H1 (cell line): ENCODE measurements around the gene EML4. TPM values are rescaled to one million over a fixed set of nuclear protein-coding genes. Genes with fewer than 3 reads are reported as not detected.

ENCODE experiments used
- CTCF ChIA-PET: fragments of 300-600 bp; sonication (Branson Sonifier 250); formaldehyde crosslinking; loops from one replicate; lab custom pipeline; 2021; ENCODE audit not compliant: partially characterized antibody; lab: Charles Lee
- POLR2A ChIA-PET: fragments of 300-600 bp; sonication (Branson Sonifier 250); formaldehyde crosslinking; loops from one replicate; lab custom pipeline; 2021; ENCODE audit warnings: inconsistent platforms; ENCODE audit not compliant: partially characterized antibody; lab: Charles Lee
- DNase-seq, 2 experiments: peaks; one replicate each; pipeline versions ENCODE4 v3.0.0 to v3.0.0-alpha.2; 2010 to 2022; ENCODE audit warnings: low spot score in 2 of 2, low read depth in 1 of 2, mixed read lengths in 1 of 2
- FAIRE-seq: peaks from 2 replicates; lab custom pipeline; 2011; peaks lifted over from hg19 to GRCh38; lab: Jason Lieb, UNC
- H2AFZ ChIP-seq: 2 replicates; pipeline ENCODE4 v1.8.1; 2012; ENCODE audit warnings: low read length, inconsistent platforms
- H2AK5ac ChIP-seq: 2 replicates; pipeline ENCODE4 v1.6.1; 2013; ENCODE audit warnings: low read depth, low read length
- H2BK120ac ChIP-seq: replicated peaks from 2 replicates; pipeline ENCODE3; 2013; ENCODE audit warnings: low read depth, low read length, inconsistent platforms
- H2BK12ac ChIP-seq: 2 replicates; pipeline ENCODE4 v1.6.1; 2013; ENCODE audit warnings: low read depth, low read length
- H2BK15ac ChIP-seq: 2 replicates; pipeline ENCODE4 v1.6.1; 2013; ENCODE audit warnings: low read length
- H2BK20ac ChIP-seq: 2 replicates; pipeline ENCODE4 v1.6.1; 2013; ENCODE audit warnings: low read length
- H2BK5ac ChIP-seq: 2 replicates; pipeline ENCODE4 v1.6.1; 2013; ENCODE audit warnings: low read depth, low read length
- H3K14ac ChIP-seq: 2 replicates; pipeline ENCODE4 v1.6.1; 2013; ENCODE audit warnings: inconsistent platforms; ENCODE audit not compliant: insufficient read length
- H3K18ac ChIP-seq: 2 replicates; pipeline ENCODE4 v1.6.1; 2013; ENCODE audit warnings: low read length; ENCODE audit errors: extremely low read depth
- H3K23ac ChIP-seq: 2 replicates; pipeline ENCODE4 v1.6.1; 2013; ENCODE audit warnings: inconsistent platforms; ENCODE audit not compliant: insufficient read length
- H3K23me2 ChIP-seq: 2 replicates; pipeline ENCODE4 v1.6.1; 2013; ENCODE audit warnings: low read depth, low read length
- H3K27ac ChIP-seq: 2 replicates; pipeline ENCODE4 v1.6.1; 2011; ENCODE audit warnings: low read depth, low read length, inconsistent platforms
- H3K27me3 ChIP-seq, 4 experiments: replicated peaks in 1 of 4; 1 replicate in 1 of 4; 2 replicates in 3 of 4; pipeline versions ENCODE4 v1.6.1 to v1.8.1; 2011 to 2013; ENCODE audit warnings: low read length in 3 of 4, mild to moderate bottlenecking in 3 of 4, inconsistent platforms in 2 of 4, mixed read lengths in 2 of 4, moderate library complexity in 1 of 4; ENCODE audit not compliant: control insufficient read depth in 3 of 4, insufficient read depth in 3 of 4; ENCODE audit errors: extremely low read depth in 1 of 4
- H3K36me3 ChIP-seq, 4 experiments: 2 replicates each; pipeline versions ENCODE4 v1.6.1 to v1.8.1; 2011 to 2013; ENCODE audit warnings: mild to moderate bottlenecking in 4 of 4, low read length in 3 of 4, moderate library complexity in 2 of 4, control low read depth in 1 of 4, inconsistent platforms in 1 of 4; ENCODE audit not compliant: insufficient read depth in 4 of 4, control insufficient read depth in 2 of 4
- H3K4ac ChIP-seq: replicated peaks from 2 replicates; pipeline ENCODE3; 2013; ENCODE audit warnings: low read length, low read depth, mixed read lengths, inconsistent platforms; ENCODE audit not compliant: insufficient read length
- H3K4me1 ChIP-seq, 4 experiments: replicated peaks in 1 of 4; 1 replicate in 1 of 4; 2 replicates in 3 of 4; pipeline versions ENCODE4 v1.6.1 to v1.8.1; 2011 to 2013; ENCODE audit warnings: low read length in 3 of 4, inconsistent platforms in 2 of 4, mixed read lengths in 1 of 4; ENCODE audit not compliant: insufficient read depth in 4 of 4, control insufficient read depth in 3 of 4
- H3K4me2 ChIP-seq, 2 experiments: 2 replicates each; pipeline versions ENCODE4 v1.6.1 to v1.8.1; 2011 to 2013; ENCODE audit warnings: low read depth in 2 of 2, low read length in 2 of 2, control low read depth in 1 of 2, inconsistent platforms in 1 of 2, mild to moderate bottlenecking in 1 of 2; ENCODE audit not compliant: insufficient read depth in 1 of 2
- H3K4me3 ChIP-seq, 4 experiments: fragments of 200-600, 300-600 bp in 1 of 4; sonication (generic), shearing (Covaris generic), sonication (Bioruptor Twin) in 1 of 4; 2 replicates each; pipeline versions ENCODE4 v1.5.1 to v1.8.1; 2011 to 2016; ENCODE audit warnings: low read length in 4 of 4, low read depth in 3 of 4, control low read depth in 2 of 4, inconsistent platforms in 2 of 4, mild to moderate bottlenecking in 2 of 4, mixed read lengths in 1 of 4, moderate library complexity in 1 of 4; ENCODE audit not compliant: insufficient read depth in 2 of 4; ENCODE audit errors: extremely low read depth in 1 of 4
- H3K56ac ChIP-seq: replicated peaks from 2 replicates; pipeline ENCODE3; 2013; ENCODE audit warnings: low read depth, mild to moderate bottlenecking, mixed read lengths, low read length, inconsistent platforms; ENCODE audit not compliant: insufficient read length
- H3K79me1 ChIP-seq: 2 replicates; pipeline ENCODE4 v1.6.1; 2013; ENCODE audit warnings: low read depth, low read length, control low read depth
- H3K79me2 ChIP-seq, 2 experiments: 2 replicates each; pipeline versions ENCODE4 v1.6.1 to v1.8.1; 2012 to 2013; ENCODE audit warnings: low read length in 2 of 2, mild to moderate bottlenecking in 2 of 2, inconsistent platforms in 1 of 2; ENCODE audit not compliant: insufficient read depth in 2 of 2, control insufficient read depth in 1 of 2
- H3K9ac ChIP-seq, 4 experiments: replicated peaks in 1 of 4; 1 replicate in 1 of 4; 2 replicates in 3 of 4; pipeline versions ENCODE4 v1.6.1 to v1.8.1; 2011 to 2013; ENCODE audit warnings: low read depth in 3 of 4, low read length in 3 of 4, control low read depth in 2 of 4, mild to moderate bottlenecking in 2 of 4, moderate library complexity in 2 of 4, inconsistent platforms in 1 of 4; ENCODE audit errors: extremely low read depth in 1 of 4
- H3K9me3 ChIP-seq, 2 experiments: 2 replicates each; pipeline versions ENCODE4 v1.6.1 to v1.8.1; 2012 to 2013; ENCODE audit warnings: mild to moderate bottlenecking in 2 of 2, moderate library complexity in 2 of 2, control low read depth in 1 of 2, inconsistent platforms in 1 of 2, low read depth in 1 of 2, low read length in 1 of 2, mixed read lengths in 1 of 2; ENCODE audit not compliant: insufficient read depth in 2 of 2
- H4K20me1 ChIP-seq, 2 experiments: replicated peaks in 1 of 2; 2 replicates each; pipeline versions ENCODE3 to v1.8.1; 2011 to 2013; ENCODE audit warnings: inconsistent platforms in 2 of 2, low read length in 2 of 2, mild to moderate bottlenecking in 1 of 2; ENCODE audit not compliant: insufficient read depth in 2 of 2, control insufficient read depth in 1 of 2
- H4K5ac ChIP-seq: 2 replicates; pipeline ENCODE4 v1.6.1; 2013; ENCODE audit warnings: low read length, low read depth, mixed read lengths, inconsistent platforms; ENCODE audit not compliant: insufficient read length
- H4K8ac ChIP-seq: 2 replicates; pipeline ENCODE4 v1.8.0; 2013; ENCODE audit warnings: mild to moderate bottlenecking, moderate library complexity, low read length, inconsistent platforms; ENCODE audit not compliant: insufficient read depth; ENCODE audit errors: extremely low read depth
- H4K91ac ChIP-seq: replicated peaks from 2 replicates; pipeline ENCODE3; 2013; ENCODE audit warnings: low read length, mixed read lengths, inconsistent platforms; ENCODE audit not compliant: insufficient read length
- CTCF ChIP-seq, 3 experiments: IDR thresholded peaks; 1 replicate in 2 of 3; 2 replicates in 1 of 3; pipeline versions ENCODE4 v1.5.1 to v1.6.1; 2011; ENCODE audit warnings: low read length in 3 of 3, mild to moderate bottlenecking in 3 of 3, inconsistent platforms in 2 of 3, low read depth in 1 of 3, moderate library complexity in 1 of 3; ENCODE audit not compliant: insufficient read depth in 1 of 3; ENCODE audit errors: control extremely low read depth in 1 of 3
- EGR1 ChIP-seq: IDR thresholded peaks from 2 replicates; pipeline ENCODE4 v1.6.1; 2011; ENCODE audit warnings: low read depth, low read length, borderline replicate concordance
- HDAC6 ChIP-seq: IDR thresholded peaks from one replicate; pipeline ENCODE4 v1.7.1; 2012; ENCODE audit warnings: low read depth, mild to moderate bottlenecking, inconsistent platforms, low read length, moderate library complexity
- JUN ChIP-seq: IDR thresholded peaks from 2 replicates; pipeline ENCODE4 v1.6.1; 2011; ENCODE audit warnings: low read depth, mild to moderate bottlenecking, improper control_type of control experiment, low read length
- JUND ChIP-seq: IDR thresholded peaks from 2 replicates; pipeline ENCODE4 v1.6.1; 2011; ENCODE audit warnings: mild to moderate bottlenecking, improper control_type of control experiment, low read length
- PHF8 ChIP-seq: fragments of 200-600 bp; sonication (generic); conservative IDR thresholded peaks from 2 replicates; pipeline ENCODE4 v1.7.1; 2012; ENCODE audit warnings: low read depth, mild to moderate bottlenecking, inconsistent platforms, low read length, moderate library complexity
- RFX5 ChIP-seq: IDR thresholded peaks from 2 replicates; pipeline ENCODE4 v1.6.1; 2011; ENCODE audit warnings: low read depth, low read length, improper control_type of control experiment, borderline replicate concordance
- SIN3A ChIP-seq, 2 experiments: IDR thresholded peaks in 1 of 2; conservative IDR thresholded peaks in 1 of 2; 2 replicates each; pipeline ENCODE4 v1.6.1; 2011 to 2012; ENCODE audit warnings: low read length in 2 of 2, improper control_type of control experiment in 1 of 2, low read depth in 1 of 2, mild to moderate bottlenecking in 1 of 2
- SP1 ChIP-seq: IDR thresholded peaks from 2 replicates; pipeline ENCODE4 v1.6.1; 2011; ENCODE audit warnings: low read depth, low read length
- TCF12 ChIP-seq: IDR thresholded peaks from 2 replicates; pipeline ENCODE4 v1.6.1; 2011; ENCODE audit warnings: low read depth, mild to moderate bottlenecking, low read length
- WGBS, 2 experiments: shearing (Covaris generic) in 1 of 2; methylation state at CpG; one replicate each; pipeline versions ENCODE4 v1.1.6 to v1.1.7; 2013 to 2015; ENCODE audit warnings: low lambda C conversion rate in 2 of 2, mixed read lengths in 2 of 2, inconsistent platforms in 1 of 2, low coverage in 1 of 2, missing lambda C conversion rate in 1 of 2; ENCODE audit not compliant: insufficient replicate concordance in 2 of 2, insufficient coverage in 1 of 2, insufficient read length in 1 of 2; ENCODE audit errors: extremely low coverage in 1 of 2, missing lambda C conversion rate in 1 of 2; 5-methylcytosine and 5-hydroxymethylcytosine counted together
- polyA plus RNA-seq, 7 experiments: library from polyadenylated mRNA; depleted of rRNA in 3 of 7; stranded (reverse) in 5 of 7; unstranded in 2 of 7; fragments of >200 nt in 5 of 7; fragments of 200-250 nt in 2 of 7; gene quantifications; 1 replicate in 5 of 7; 2 replicates in 1 of 7; 4 replicates in 1 of 7; pipeline versions ENCODE4 v1.2.1 to v1.2.3, GENCODE V29; 2011 to 2013; ENCODE audit warnings: missing spikeins in 2 of 7, mixed read lengths in 2 of 7
- total RNA-seq: library from RNA; stranded (reverse); fragmentation: NEBNext Ultra II Directional; extraction: Animal tissue kit (Norgen Biotek cat#: 25700); gene quantifications from 2 replicates; pipeline ENCODE4 v1.2.1, GENCODE V29; 2021

The EML4 gene
- total and polyA plus RNA-seq, 2 of the 8 experiments (the other 6 are each of a cell fraction or from before 2014, with no cell fraction given): 50.1 to 104 TPM

GRCh38 chr2:42288811-42289210 is 119.7 kb downstream of the EML4 start:
- Histone ChIP-seq H3K4me2 (no peak overlapping the region), H4K20me1 (no peaks in the 10 kb centered on the region), H3K23me2 (no peaks in the 10 kb centered on the region), H3K14ac (no peak overlapping the region), H3K4ac (no peak overlapping the region), H3K4me3 (no peak overlapping the region), H4K5ac (no peak overlapping the region), H2AK5ac (no peak overlapping the region), H2BK15ac (no peak overlapping the region), H4K91ac (no peak overlapping the region), H3K36me3 (peaks cover 0 to 26% (median 3%) of the 10 kb centered on the region in 4 experiments; a peak in 5 of 8 replicates), H3K4me1 (no peaks in the 10 kb centered on the region), H3K9me3 (no peaks in the 10 kb centered on the region), H3K27ac (no peak overlapping the region), H2BK120ac (no peak overlapping the region), H2BK5ac (no peak overlapping the region), H3K23ac (no peak overlapping the region), H2AFZ (no peak overlapping the region), H4K8ac (no peak overlapping the region), H2BK20ac (no peak overlapping the region), H3K18ac (no peak overlapping the region), H3K27me3 (no peaks in the 10 kb centered on the region), H2BK12ac (no peak overlapping the region), H3K9ac (no peak overlapping the region), H3K56ac (no peak overlapping the region), H3K79me2 (no peaks in the 10 kb centered on the region), H3K79me1 (no peaks in the 10 kb centered on the region)
- TF ChIP-seq SIN3A (conservative IDR thresholded peaks at IDR 0.05 in 1 of 2, IDR thresholded peaks at IDR 0.05 in 1 of 2; ENCODE audit: low read depth in 1 of 2, low read length in 2 of 2): no peak
- no peak for TF ChIP-seq JUND
- no peak for TF ChIP-seq RFX5
- no peak for TF ChIP-seq TCF12
- no peak for TF ChIP-seq PHF8
- no peak for TF ChIP-seq SP1
- no peak for TF ChIP-seq HDAC6
- no peak for TF ChIP-seq EGR1
- no peak for TF ChIP-seq JUN
- TF ChIP-seq CTCF (IDR thresholded peaks at IDR 0.05; ENCODE audit: control extremely low read depth in 1 of 3, insufficient read depth in 1 of 3, low read depth in 1 of 3, low read length in 3 of 3): no peak
- WGBS, 2 experiments: 90% methylated on average over 1 of the region's 1 CpG; no CpG with 5 or more reads in 1 of the 2 experiments
- no peak for FAIRE-seq
- POLR2A ChIA-PET: no interaction called here
- CTCF ChIA-PET: interaction anchor here (0.7 kb wide), 1 partner anchor 12 kb away, joined by 3 read pairs; no protein-coding TSS in a partner anchor
- no peak for DNase-seq
